Heart right ventricle (tissue), 16 donors: ENCODE data around the gene DNAJC12. TPM values are rescaled to one million over a fixed set of nuclear protein-coding genes. Genes with fewer than 3 reads are reported as not detected.

Source experiments
- ATAC-seq, 8 donors: fragments of 200-7000 bp; cut with Tn5 transposase; one replicate each; pipeline ENCODE4 v1.9.1; 2020; ENCODE audit warnings: mild to moderate bottlenecking in 8 of 8, moderate library complexity in 8 of 8, moderate number of reproducible peaks in 1 of 8
- DNase-seq, 2 donors: peaks; one replicate each; pipeline ENCODE4 v3.0.0-alpha.2; 2020
- H3K27ac ChIP-seq, 10 donors: fragments of 200-600 bp; sonication (generic) in 2 of 10; one replicate each; pipeline versions ENCODE4 v1.5.0 to v1.8.0; 2020 to 2022; ENCODE audit warnings: mild to moderate bottlenecking in 3 of 10
- H3K27me3 ChIP-seq, 7 donors: fragments of 200-600 bp; one replicate each; pipeline ENCODE4 v1.8.0; 2021 to 2022; ENCODE audit warnings: mild to moderate bottlenecking in 2 of 7
- H3K36me3 ChIP-seq, 9 donors: fragments of 200-600 bp; sonication (generic) in 1 of 9; one replicate each; pipeline versions ENCODE4 v1.5.0 to v1.8.0; 2020 to 2022; ENCODE audit warnings: mild to moderate bottlenecking in 2 of 9
- H3K4me1 ChIP-seq, 9 donors: fragments of 200-600 bp; sonication (generic) in 1 of 9; one replicate each; pipeline versions ENCODE4 v1.5.0 to v1.8.0; 2020 to 2022; ENCODE audit warnings: mild to moderate bottlenecking in 4 of 9
- H3K4me3 ChIP-seq, 10 donors: fragments of 200-600 bp; sonication (generic) in 2 of 10; one replicate each; pipeline versions ENCODE4 v1.5.0 to v1.8.0; 2020 to 2022; ENCODE audit warnings: mild to moderate bottlenecking in 7 of 10, moderate library complexity in 2 of 10
- H3K9me3 ChIP-seq, 11 donors: fragments of 200-600 bp in 10 of 11; sonication (generic) in 2 of 11; one replicate each; pipeline versions ENCODE4 v1.5.0 to v1.8.0; 2013 to 2022; ENCODE audit warnings: mild to moderate bottlenecking in 2 of 11, control low read depth in 1 of 11, moderate library complexity in 1 of 11
- CTCF ChIP-seq, 9 donors: fragments of 200-600 bp; sonication (generic) in 2 of 9; IDR thresholded peaks; one replicate each; pipeline versions ENCODE4 v1.5.0 to v1.8.0; 2021 to 2022; ENCODE audit warnings: antibody characterized with exemption in 9 of 9, mild to moderate bottlenecking in 5 of 9, moderate library complexity in 1 of 9
- WGBS, 2 donors: extraction: QIAGEN DNeasy Blood & Tissue Kit; methylation state at CpG; one replicate each; pipeline ENCODE4 v1.1.7; 2013; ENCODE audit warnings: inconsistent platforms in 1 of 2; 5-methylcytosine and 5-hydroxymethylcytosine counted together
- intact Hi-C, 10 donors: fragments of 100-400 bp; cut with DNase I; formaldehyde crosslinking; loops; one replicate each; pipeline versions ENCODE4 v1.11.1 to v1.14.2; 2022
- polyA plus RNA-seq, 2 donors: library from polyadenylated mRNA; stranded (reverse); fragments of 200-250 nt; gene quantifications; one replicate each; pipeline ENCODE4 v1.2.3, GENCODE V29; 2013
- total RNA-seq, 10 donors: library from RNA; stranded (reverse); fragmentation: NEBNext Ultra II Directional in 3 of 10; extraction: Animal tissue kit (Norgen Biotek cat#: 25700) in 3 of 10; gene quantifications; one replicate each; pipeline versions ENCODE4 v1.2.1 to v1.2.4, GENCODE V29; 2021 to 2023
- donor health status: Arrhythmogenic right ventricular cardiomyopathy.
- donor health status: ischemic (EF 13 %, LVEDD 7.1; RV severe dilation, severe dysfunction).
- donor health status: healthy with polysubstance abuse.
- donor health status: DM: no; HTN: yes; CAD: no.
- donor health status: DM: no; HTN: no; CAD: no.
- donor health status: ischemic (EF 25% LVEDD 6.9; RV normal size, moderate dysfunction).
- donor health status: ischemic (EF 25% LVEDD 5.7; RV mildly dilated, moderate dysfunction).
- donor health status: healthy.
- donor health status: DM: yes; HTN: yes; CAD: no.
- donor health status: Ischemic cardiomyopathy.
- donor health status: ischemic (EF 35%, LVEDD 5.7; RV mildly dilated, moderate dysfunction).
- donor health status: nonischemic (EF 11% LVEDD 7.7; RV severe dilation, severe dysfunction).
- donor health status: DM: yes; HTN: yes; CAD: no.
- donor health status: PGD.
- donor health status: ischemic (EF 29% LVEDD 5.4; RV normal size, mild dysfunction).
- donor health status: nonischemic (EF 23%, LVEDD 6.1; RV moderate dilation, normal function).

DNAJC12 gene
- total and polyA plus RNA-seq, 12 donors = 1.4 to 12.2 (median 4.8) TPM

- no peak for DNase-seq
- peaks cover 0 to 1% (median 0%) of the 10 kb centered on the region in 9 donors for H3K4me1 ChIP-seq
- no peaks in the 10 kb centered on the region for H3K27me3 ChIP-seq
- no peak overlapping the region for H3K27ac ChIP-seq
- no peaks in the 10 kb centered on the region for H3K36me3 ChIP-seq
- H3K4me3 ChIP-seq = no peak overlapping the region
- intact Hi-C loops = loop anchor here in 1 of 10 donors (10.0 kb wide), 1 partner anchor 435 kb away; no protein-coding TSS in a partner anchor
- no peaks in the 10 kb centered on the region for H3K9me3 ChIP-seq
- TF ChIP-seq CTCF (IDR thresholded peaks at IDR 0.05) = no peak
- 93 to 96% methylated on average over 6 of the region's 6 CpGs for WGBS, 2 donors
- no peak for ATAC-seq
Measured at GRCh38 chr10:67869996-67870395, 32.0 kb upstream of the DNAJC12 start.

GRCh38 chr10:67868132-67868531, 30.1 kb upstream of the DNAJC12 start:
- DNase-seq (no peak), ATAC-seq (no peak)
- no peak overlapping the region for H3K4me3 ChIP-seq
- no peaks in the 10 kb centered on the region for H3K27me3 ChIP-seq
- intact Hi-C loops = loop anchor here in 1 of 10 donors (10.0 kb wide), 1 partner anchor 437 kb away; no protein-coding TSS in a partner anchor
- H3K36me3 ChIP-seq = no peaks in the 10 kb centered on the region
- no peak for TF ChIP-seq CTCF (IDR thresholded peaks at IDR 0.05)
- peaks cover 0 to 4% (median 0%) of the 10 kb centered on the region in 9 donors for H3K4me1 ChIP-seq
- WGBS, 2 donors = 100% methylated on average over 2 of the region's 2 CpGs
- no peaks in the 10 kb centered on the region for H3K9me3 ChIP-seq
- H3K27ac ChIP-seq = no peak overlapping the region

GRCh38 chr10:67864607-67865371, 26.8 kb upstream of the DNAJC12 start:
- ATAC-seq = peak in 2 of 8 donors; percentile 21 to 61
- TF ChIP-seq CTCF (IDR thresholded peaks at IDR 0.05) = no peak

GRCh38 chr10:67863094-67863493, 25.1 kb upstream of the DNAJC12 start:
- no peak for TF ChIP-seq CTCF (IDR thresholded peaks at IDR 0.05)
- H3K4me1 ChIP-seq = peaks cover 0 to 4% (median 0%) of the 10 kb centered on the region in 9 donors
- H3K9me3 ChIP-seq = no peaks in the 10 kb centered on the region
- intact Hi-C loops = loop anchor here in 1 of 10 donors (10.0 kb wide), 1 partner anchor 442 kb away; no protein-coding TSS in a partner anchor
- H3K27ac ChIP-seq = no peak overlapping the region
- no peak overlapping the region for H3K4me3 ChIP-seq
- WGBS, 2 donors = 64 to 68% methylated on average over 2 of the region's 2 CpGs
- no peaks in the 10 kb centered on the region for H3K36me3 ChIP-seq
- DNase-seq (no peak), ATAC-seq (no peak)
- no peaks in the 10 kb centered on the region for H3K27me3 ChIP-seq

More at GRCh38 chr10:67864607-67865371, 26.8 kb upstream of the DNAJC12 start:
- H3K27ac ChIP-seq = peak overlapping the region in 1 of 10 donors; percentile 57
- intact Hi-C loops = loop anchor here in 1 of 10 donors (10.0 kb wide), 1 partner anchor 440 kb away; no protein-coding TSS in a partner anchor
- no peak overlapping the region for H3K4me3 ChIP-seq
- no peaks in the 10 kb centered on the region for H3K27me3 ChIP-seq
- H3K4me1 ChIP-seq = peaks cover 0 to 4% (median 0%) of the 10 kb centered on the region in 9 donors
- no peak for DNase-seq
- no peaks in the 10 kb centered on the region for H3K36me3 ChIP-seq
- H3K9me3 ChIP-seq = no peaks in the 10 kb centered on the region
- 80 to 85% methylated on average over 10 of the region's 10 CpGs for WGBS, 2 donors
